ENCODE measurements around the gene FBXO24. TPM values are rescaled to one million over a fixed set of nuclear protein-coding genes. Genes with fewer than 3 reads are reported as not detected.
A peak's percentile ranks its signal among the peaks of the same experiment; 100 is the strongest.

The FBXO24 gene
- polyA plus RNA-seq, 1 of the 3 experiments (the other 2 are of a cell fraction) = 0.94 TPM

DNA sequence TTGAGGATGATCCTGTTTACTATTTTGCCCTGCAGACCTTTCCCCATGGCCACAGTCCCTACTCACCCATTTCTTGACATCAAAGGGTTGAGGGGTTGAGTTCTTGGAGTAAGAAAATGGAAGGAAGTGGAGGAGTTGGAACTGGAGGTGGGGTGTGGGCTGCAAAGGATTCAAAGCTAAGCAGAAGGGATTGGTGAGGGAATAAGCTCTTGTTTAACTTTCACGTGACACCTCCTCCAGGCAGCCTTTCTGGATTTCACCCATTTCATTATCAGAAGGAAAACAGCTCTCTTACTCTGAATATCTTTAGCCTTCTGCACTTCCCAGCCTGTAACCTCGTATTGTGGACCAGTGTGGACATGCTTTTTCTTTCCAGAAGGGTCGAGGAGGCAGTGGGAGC lies 39.9 kb downstream of the FBXO24 start:
- Histone ChIP-seq H3K4me3 (ENCODE audit: low read depth in 2 of 2, low read length in 1 of 2) (peak overlapping the region; percentile 29 to 58), H2AFZ (ENCODE audit: low read depth) (peak overlapping the region; percentile 80; the same call in 1 of the 2 replicates), H3K27me3 (ENCODE audit: insufficient read depth) (no peaks in the 10 kb centered on the region), H4K20me1 (ENCODE audit: insufficient read depth) (no peaks in the 10 kb centered on the region), H3K9me3 (no peaks in the 10 kb centered on the region), H3K36me3 (replicated peaks in 1 of 2; ENCODE audit: control insufficient read depth in 1 of 2, insufficient read depth in 2 of 2, low read length in 1 of 2) (no peaks in the 10 kb centered on the region), H3K9ac (no peak overlapping the region), H3K4me1 (ENCODE audit: control insufficient read depth in 1 of 2, insufficient read depth in 2 of 2, low read depth in 1 of 2, low read length in 1 of 2) (peaks cover 0 to 10% of the 10 kb centered on the region in 2 experiments; a peak in 1 of 4 replicates), H3K4me2 (peak overlapping the region; percentile 77), H3K79me2 (ENCODE audit: insufficient read depth) (no peaks in the 10 kb centered on the region), H3F3A (replicated peaks; ENCODE audit: insufficient read depth) (peaks cover 14% of the 10 kb centered on the region), H3K27ac (ENCODE audit: low read depth in 2 of 2, low read length in 1 of 2) (peak overlapping the region in 1 of 2 experiments; percentile 11; a peak in 1 of 4 replicates), H3K9me2 (no peaks in the 10 kb centered on the region)
- DNase-seq = no peak
- CTCF ChIA-PET = interaction anchor here (0.8 to 7.2 kb wide), 13 partner anchors 8 to 202 kb away, joined by 3 to 70 read pairs (median 3); partner anchors contain the start of genes FBXO24, LRCH4, MOSPD3 and POP7
- POLR2A ChIA-PET = interaction anchor here (1.0 to 2.1 kb wide), 2 partner anchors 10 to 14 kb away, joined by 3 to 14 read pairs; partner anchors contain the start of gene MOSPD3
- WGBS (ENCODE audit: low lambda C conversion rate) = 30% methylated on average over 3 of the region's 3 CpGs
- TF ChIP-seq FOXJ3 (CRISPR knock-in tag; IDR thresholded peaks at IDR 0.05) (no peak), NRF1 (IDR thresholded peaks at IDR 0.05; ENCODE audit: low read depth, low read length) (no peak), GABPA (IDR thresholded peaks at IDR 0.05; ENCODE audit: low read depth) (no peak), RAD21 (IDR thresholded peaks at IDR 0.05; ENCODE audit: low read length) (no peak), EP300 (IDR thresholded peaks at IDR 0.05; ENCODE audit: borderline replicate concordance in 1 of 2, low read depth in 1 of 2, low read length in 1 of 2) (no peak)

DNA sequence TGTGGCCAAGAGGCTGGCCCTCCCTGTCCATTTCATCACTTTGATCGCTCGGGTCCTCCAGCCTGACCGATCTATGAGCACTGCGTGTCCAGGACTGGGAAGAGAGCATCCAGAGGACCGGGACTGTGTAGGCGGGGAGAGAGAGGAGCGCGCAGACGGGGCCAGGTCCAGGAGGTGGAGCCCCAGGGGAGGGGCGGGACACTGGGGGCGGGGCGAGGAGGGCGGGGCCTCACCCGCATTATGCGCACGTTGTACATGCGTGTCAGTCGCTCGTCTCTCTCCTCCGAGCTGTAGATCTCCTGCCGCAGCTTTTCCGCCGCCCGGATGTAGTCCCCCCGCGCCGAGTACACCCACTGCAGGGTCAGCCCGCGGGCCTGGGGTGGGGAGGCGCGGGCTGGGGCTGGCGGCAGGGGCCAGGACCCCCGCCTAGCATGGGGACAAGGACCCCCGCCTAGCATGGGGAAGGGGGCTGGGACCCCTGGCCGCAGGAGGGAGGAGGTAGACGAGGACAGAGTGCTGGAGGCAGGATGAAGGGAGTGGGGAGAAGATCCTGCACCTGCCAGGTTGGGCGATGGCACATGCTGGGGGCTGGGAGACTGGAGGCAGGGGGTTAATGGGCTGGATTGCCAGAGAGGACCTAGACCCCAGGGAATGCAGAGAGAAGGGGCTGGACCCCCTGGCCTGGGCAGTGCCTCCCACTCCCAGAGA lies 40.6 kb downstream of the FBXO24 start:
- H4K20me1 ChIP-seq (ENCODE audit: insufficient read depth) = no peaks in the 10 kb centered on the region
- peak overlapping the region in 1 of 2 experiments; percentile 20; a peak in 1 of 4 replicates for H3K27ac ChIP-seq (ENCODE audit: low read depth in 2 of 2, low read length in 1 of 2)
- H3K36me3 ChIP-seq (replicated peaks in 1 of 2; ENCODE audit: control insufficient read depth in 1 of 2, insufficient read depth in 2 of 2, low read length in 1 of 2) = no peaks in the 10 kb centered on the region
- 10% methylated on average over 28 of the region's 37 CpGs for WGBS (ENCODE audit: low lambda C conversion rate)
- H3K79me2 ChIP-seq (ENCODE audit: insufficient read depth) = no peaks in the 10 kb centered on the region
- peak overlapping the region; percentile 77 for H3K4me2 ChIP-seq
- H2AFZ ChIP-seq (ENCODE audit: low read depth) = peak overlapping the region; percentile 80; the same call in 1 of the 2 replicates
- ChIA-PET POLR2A (interaction anchor here (1.0 to 2.1 kb wide), 2 partner anchors 11 to 15 kb away, joined by 3 to 14 read pairs; partner anchors contain the start of gene MOSPD3), CTCF (interaction anchor here (0.8 to 9.0 kb wide), 14 partner anchors 8 to 202 kb away, joined by 3 to 101 read pairs (median 3); partner anchors contain the start of genes FBXO24, LRCH4, MOSPD3 and POP7)
- no peak for TF ChIP-seq GABPA (IDR thresholded peaks at IDR 0.05; ENCODE audit: low read depth)
- peak; percentile 84; the same call in 1 of the 2 replicates for TF ChIP-seq TAF1 (IDR thresholded peaks at IDR 0.05; ENCODE audit: borderline replicate concordance, low read depth, low read length)
- TF ChIP-seq MXI1 (IDR thresholded peaks at IDR 0.05; ENCODE audit: low read depth, low read length) = peak; percentile 91
- TF ChIP-seq, protein P1, sequence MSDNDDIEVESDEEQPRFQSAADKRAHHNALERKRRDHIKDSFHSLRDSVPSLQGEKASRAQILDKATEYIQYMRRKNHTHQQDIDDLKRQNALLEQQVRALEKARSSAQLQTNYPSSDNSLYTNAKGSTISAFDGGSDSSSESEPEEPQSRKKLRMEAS (IDR thresholded peaks at IDR 0.05; ENCODE audit: low read depth) = 0 out of 2 replicates have a peak, but pooled peaks have one; percentile 50
- no peak for TF ChIP-seq FOXM1 (IDR thresholded peaks at IDR 0.05; ENCODE audit: low read depth)
- no peak for TF ChIP-seq FOXJ3 (CRISPR knock-in tag; IDR thresholded peaks at IDR 0.05)
- 0 out of 2 replicates have a peak, but pooled peaks have one; percentile 30 for TF ChIP-seq SIN3A (IDR thresholded peaks at IDR 0.05; ENCODE audit: borderline replicate concordance, low read depth, low read length)
- TF ChIP-seq NRF1 (IDR thresholded peaks at IDR 0.05; ENCODE audit: low read depth, low read length) = peak; percentile 54
- TF ChIP-seq, protein P2, sequence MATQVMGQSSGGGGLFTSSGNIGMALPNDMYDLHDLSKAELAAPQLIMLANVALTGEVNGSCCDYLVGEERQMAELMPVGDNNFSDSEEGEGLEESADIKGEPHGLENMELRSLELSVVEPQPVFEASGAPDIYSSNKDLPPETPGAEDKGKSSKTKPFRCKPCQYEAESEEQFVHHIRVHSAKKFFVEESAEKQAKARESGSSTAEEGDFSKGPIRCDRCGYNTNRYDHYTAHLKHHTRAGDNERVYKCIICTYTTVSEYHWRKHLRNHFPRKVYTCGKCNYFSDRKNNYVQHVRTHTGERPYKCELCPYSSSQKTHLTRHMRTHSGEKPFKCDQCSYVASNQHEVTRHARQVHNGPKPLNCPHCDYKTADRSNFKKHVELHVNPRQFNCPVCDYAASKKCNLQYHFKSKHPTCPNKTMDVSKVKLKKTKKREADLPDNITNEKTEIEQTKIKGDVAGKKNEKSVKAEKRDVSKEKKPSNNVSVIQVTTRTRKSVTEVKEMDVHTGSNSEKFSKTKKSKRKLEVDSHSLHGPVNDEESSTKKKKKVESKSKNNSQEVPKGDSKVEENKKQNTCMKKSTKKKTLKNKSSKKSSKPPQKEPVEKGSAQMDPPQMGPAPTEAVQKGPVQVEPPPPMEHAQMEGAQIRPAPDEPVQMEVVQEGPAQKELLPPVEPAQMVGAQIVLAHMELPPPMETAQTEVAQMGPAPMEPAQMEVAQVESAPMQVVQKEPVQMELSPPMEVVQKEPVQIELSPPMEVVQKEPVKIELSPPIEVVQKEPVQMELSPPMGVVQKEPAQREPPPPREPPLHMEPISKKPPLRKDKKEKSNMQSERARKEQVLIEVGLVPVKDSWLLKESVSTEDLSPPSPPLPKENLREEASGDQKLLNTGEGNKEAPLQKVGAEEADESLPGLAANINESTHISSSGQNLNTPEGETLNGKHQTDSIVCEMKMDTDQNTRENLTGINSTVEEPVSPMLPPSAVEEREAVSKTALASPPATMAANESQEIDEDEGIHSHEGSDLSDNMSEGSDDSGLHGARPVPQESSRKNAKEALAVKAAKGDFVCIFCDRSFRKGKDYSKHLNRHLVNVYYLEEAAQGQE (IDR thresholded peaks at IDR 0.05; ENCODE audit: low read depth, low read length) = 0 out of 2 replicates have a peak, but pooled peaks have one; percentile 13
- peak; percentile 62 for TF ChIP-seq POLR2AphosphoS5 (IDR thresholded peaks at IDR 0.05; ENCODE audit: low read depth, low read length)
- no peak for TF ChIP-seq TEAD4 (IDR thresholded peaks at IDR 0.05; ENCODE audit: borderline replicate concordance, insufficient read depth)
- TF ChIP-seq NFIC (IDR thresholded peaks at IDR 0.05; ENCODE audit: borderline replicate concordance) = no peak
- TF ChIP-seq, protein P3, sequence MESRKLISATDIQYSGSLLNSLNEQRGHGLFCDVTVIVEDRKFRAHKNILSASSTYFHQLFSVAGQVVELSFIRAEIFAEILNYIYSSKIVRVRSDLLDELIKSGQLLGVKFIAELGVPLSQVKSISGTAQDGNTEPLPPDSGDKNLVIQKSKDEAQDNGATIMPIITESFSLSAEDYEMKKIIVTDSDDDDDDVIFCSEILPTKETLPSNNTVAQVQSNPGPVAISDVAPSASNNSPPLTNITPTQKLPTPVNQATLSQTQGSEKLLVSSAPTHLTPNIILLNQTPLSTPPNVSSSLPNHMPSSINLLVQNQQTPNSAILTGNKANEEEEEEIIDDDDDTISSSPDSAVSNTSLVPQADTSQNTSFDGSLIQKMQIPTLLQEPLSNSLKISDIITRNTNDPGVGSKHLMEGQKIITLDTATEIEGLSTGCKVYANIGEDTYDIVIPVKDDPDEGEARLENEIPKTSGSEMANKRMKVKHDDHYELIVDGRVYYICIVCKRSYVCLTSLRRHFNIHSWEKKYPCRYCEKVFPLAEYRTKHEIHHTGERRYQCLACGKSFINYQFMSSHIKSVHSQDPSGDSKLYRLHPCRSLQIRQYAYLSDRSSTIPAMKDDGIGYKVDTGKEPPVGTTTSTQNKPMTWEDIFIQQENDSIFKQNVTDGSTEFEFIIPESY (IDR thresholded peaks at IDR 0.05; ENCODE audit: borderline replicate concordance, low read depth) = no peak
- TF ChIP-seq MEF2A (IDR thresholded peaks at IDR 0.05; ENCODE audit: borderline replicate concordance, low read depth) = no peak
- TF ChIP-seq GATA2 (CRISPR knock-in tag; IDR thresholded peaks at IDR 0.05) = no peak
- TF ChIP-seq, protein P4, sequence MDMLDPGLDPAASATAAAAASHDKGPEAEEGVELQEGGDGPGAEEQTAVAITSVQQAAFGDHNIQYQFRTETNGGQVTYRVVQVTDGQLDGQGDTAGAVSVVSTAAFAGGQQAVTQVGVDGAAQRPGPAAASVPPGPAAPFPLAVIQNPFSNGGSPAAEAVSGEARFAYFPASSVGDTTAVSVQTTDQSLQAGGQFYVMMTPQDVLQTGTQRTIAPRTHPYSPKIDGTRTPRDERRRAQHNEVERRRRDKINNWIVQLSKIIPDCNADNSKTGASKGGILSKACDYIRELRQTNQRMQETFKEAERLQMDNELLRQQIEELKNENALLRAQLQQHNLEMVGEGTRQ (IDR thresholded peaks at IDR 0.05; ENCODE audit: borderline replicate concordance, low read depth, low read length) = no peak
- H3K9me2 ChIP-seq = no peaks in the 10 kb centered on the region
- H3K9me3 ChIP-seq = no peaks in the 10 kb centered on the region
- peak; percentile 100 for DNase-seq
- H3K4me1 ChIP-seq (ENCODE audit: control insufficient read depth in 1 of 2, insufficient read depth in 2 of 2, low read depth in 1 of 2, low read length in 1 of 2) = peaks cover 0 to 10% of the 10 kb centered on the region in 2 experiments; a peak in 1 of 4 replicates
- peaks cover 14% of the 10 kb centered on the region for H3F3A ChIP-seq (replicated peaks; ENCODE audit: insufficient read depth)
- H3K4me3 ChIP-seq (ENCODE audit: low read depth in 2 of 2, low read length in 1 of 2) = peak overlapping the region; percentile 36 to 58
- peak overlapping the region; percentile 31; the same call in 1 of the 2 replicates for H3K9ac ChIP-seq
- H3K27me3 ChIP-seq (ENCODE audit: insufficient read depth) = no peaks in the 10 kb centered on the region
